ENCODE results near the gene DXO.
"Not testable (repeated sequence)": the region's sequence is repeated elsewhere in the genome, so short reads cannot be mapped to it uniquely, and the experiment has no call there.

DXO gene

DNA sequence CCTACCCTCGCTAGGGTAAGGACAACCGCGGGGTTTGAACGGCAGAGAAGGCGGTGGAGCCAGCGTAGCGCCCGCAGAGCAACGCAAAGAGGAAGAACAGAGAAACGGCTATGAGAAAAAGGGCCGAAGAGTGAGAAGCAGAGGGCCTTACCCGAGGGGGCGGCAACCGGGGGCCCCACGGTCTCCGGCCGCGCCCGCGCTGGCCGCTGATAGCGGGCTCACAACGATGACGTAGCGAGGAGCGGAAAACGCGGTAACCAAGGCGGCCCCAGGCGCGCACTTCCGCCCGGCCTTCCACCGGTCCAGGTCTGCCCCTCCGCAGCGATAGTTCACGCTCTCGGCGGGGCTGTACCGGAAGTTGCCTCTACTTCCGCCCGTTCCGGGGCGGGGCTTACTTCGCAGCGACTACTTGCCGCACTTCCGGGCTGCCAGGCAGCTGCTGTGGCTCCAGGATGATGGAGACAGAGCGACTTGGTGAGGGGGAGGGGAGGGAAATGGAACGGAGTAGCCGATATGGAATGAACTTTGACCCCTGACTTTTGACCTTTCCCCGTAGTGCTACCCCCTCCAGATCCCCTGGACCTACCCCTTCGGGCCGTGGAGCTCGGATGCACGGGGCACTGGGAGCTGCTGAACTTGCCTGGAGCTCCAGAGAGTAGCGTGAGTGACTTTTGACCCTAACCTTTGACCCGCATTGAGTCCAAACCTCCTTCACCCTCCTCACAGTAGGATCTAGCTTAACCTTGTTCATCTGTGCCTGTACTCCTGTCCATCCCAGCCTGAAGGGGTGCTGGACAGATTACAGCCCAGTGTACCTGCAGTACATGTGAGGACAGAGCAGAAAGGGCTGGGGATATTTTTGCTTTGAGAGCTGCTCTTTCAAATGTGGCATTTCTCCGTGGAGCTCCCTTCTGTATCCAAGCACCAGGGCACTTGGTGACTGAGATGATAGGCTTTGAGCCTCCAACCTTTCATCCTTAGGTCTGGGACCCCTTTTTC, 12.9 kb downstream of the DXO start, which contains the start of the genes NELFE and SKIC2:
TSS of gene NELFE (minus strand) at position 231 of the 999 bp plus-strand sequence. CDS start 525 bp downstream, outside the sequence.
TSS of gene SKIC2 (plus strand) at position 435 of the 999 bp plus-strand sequence. CDS start at position 453, 18 bp downstream.
- DNase-seq (ENCODE audit: low spot score): peak; percentile 100

DNA sequence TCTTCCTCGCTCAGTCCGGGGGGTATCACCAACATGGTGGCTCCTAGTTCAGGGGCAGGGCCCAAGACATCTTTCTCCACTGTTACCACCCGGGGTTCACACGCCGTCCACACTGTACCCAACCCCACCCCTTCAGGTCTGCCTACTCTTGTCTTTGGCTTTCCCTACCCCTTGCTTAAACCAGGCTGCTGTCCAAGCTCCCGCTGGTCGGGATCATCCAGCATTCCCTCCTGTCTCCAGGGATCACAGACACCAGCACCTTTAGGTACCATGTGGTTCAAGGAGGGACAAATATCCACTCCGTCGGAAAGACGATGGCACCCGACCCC, 13.6 kb downstream of the DXO start:
- no peak for DNase-seq (ENCODE audit: low spot score)

DNA sequence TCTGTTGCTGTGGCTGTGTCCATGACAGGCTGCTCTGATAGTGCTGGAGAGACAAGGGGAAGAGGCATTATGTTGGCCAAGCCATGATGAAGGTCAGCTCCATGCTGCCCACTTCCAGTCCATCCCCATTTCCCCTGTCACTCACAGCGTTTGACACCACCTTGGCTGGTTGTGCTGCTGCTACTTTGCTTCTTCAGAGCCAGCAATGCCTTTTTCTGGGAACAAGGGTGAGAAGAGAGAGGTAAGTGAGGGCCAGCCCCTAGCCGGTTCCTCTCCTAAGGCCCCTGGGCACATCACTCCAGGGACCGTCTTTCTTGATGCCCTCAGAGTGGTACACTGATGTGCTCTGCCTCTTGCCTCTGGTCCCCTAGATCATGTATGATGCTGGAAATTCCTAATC, 15.1 kb downstream of the DXO start:
- no peak for DNase-seq (ENCODE audit: low spot score)

DNA sequence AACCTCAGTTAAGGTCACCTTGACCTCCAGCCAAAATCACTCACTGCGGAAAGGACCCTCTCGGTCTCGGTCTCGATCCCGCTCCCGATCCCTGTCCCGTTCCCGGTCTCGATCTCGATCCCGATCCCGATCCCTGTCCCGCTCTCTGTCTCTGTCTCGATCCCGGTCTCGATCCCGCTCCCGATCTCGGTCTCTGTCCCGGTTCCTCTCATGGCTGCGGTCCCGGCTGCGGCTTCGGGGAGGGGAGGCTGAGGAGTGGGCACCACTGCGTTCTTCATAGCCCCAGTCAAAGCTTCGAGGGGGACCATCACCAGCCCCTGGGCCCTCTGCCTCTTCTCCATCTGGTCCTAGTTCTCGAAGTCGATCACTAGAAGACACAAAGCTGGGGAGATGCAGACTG, 17.4 kb downstream of the DXO start:
- DNase-seq (ENCODE audit: low spot score): no peak

DNA sequence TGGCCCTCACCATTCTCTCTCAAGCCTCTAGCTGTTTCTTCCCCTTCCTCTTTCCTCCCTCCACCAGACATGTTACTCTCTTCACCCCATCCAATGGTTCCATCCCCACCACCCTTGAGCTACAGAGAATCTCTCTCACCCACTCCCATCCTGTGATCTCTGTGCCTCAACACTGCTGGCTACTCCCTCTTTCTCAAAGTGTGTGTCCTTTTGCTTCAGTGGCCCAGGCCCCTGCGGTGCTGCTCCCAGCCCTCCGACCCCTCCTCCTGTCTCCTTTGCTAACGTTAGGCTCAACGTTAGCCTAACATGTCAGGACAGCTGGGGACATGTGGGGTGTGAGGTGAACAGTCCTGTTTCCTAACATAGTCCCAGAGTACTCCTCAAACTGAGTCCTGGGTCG, 19.0 kb downstream of the DXO start:
- no peak for DNase-seq (ENCODE audit: low spot score)

DNA sequence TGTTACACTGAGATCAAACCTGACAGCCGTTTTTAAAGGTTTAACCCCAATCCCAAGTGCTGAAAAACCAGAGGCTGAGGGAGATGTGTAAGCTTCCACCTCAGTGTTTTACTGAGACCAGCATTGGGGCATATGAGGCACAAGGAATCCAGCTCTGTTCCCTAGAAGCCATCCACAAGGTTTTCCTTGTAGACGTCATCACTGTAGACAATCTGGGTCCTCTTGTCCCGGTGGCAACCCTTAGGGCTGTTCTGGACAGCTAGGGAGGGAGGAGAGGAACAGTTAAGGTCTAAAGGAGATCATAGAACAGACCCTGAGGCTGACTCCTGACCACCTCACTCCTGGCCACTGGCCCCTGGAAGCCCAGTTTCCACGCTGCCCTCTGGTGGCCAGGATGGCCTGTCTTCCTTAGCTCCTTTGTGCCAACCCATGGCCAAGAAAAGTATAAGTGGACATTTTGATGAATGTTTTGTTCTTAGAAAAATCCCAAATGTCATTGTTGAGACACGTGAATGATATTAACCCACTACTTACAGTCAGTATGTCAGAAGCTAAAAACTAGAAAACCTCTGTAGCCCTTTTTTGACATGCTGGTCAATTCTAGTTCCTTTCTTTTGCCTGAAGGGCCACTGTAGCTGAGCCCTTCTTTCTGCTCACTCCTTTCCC, 19.7 kb downstream of the DXO start:
- DNase-seq (ENCODE audit: low spot score): peak; percentile 80

DNA sequence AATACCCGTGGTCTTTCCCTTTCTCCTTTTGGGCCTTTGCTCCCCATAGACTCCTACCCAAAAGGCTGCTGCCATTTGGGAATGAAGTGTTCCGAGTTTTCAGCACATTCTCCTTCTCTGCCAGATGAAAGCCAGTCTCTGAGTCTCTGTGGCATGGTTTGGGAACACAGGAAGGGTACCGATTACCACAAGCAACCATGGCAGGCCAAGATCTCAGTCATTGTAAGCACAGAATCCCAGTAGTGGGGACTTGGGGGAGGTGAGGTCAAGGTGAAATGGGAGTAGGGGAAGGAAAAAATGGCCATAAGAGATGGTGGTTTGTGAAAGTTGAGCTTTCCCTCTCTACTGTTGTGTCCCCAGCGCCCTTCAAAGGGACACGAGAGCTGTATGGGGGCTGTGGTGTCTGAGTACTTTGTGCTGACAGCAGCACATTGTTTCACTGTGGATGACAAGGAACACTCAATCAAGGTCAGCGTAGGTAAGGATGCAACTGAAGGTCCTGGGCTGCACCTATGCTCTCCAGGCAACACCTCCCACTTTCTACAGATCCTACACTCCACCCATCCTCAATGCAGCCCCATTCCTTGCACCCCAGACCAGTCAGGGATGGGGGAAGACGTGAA, 21.9 kb downstream of the DXO start:
- DNase-seq (ENCODE audit: low spot score): no peak

DNA sequence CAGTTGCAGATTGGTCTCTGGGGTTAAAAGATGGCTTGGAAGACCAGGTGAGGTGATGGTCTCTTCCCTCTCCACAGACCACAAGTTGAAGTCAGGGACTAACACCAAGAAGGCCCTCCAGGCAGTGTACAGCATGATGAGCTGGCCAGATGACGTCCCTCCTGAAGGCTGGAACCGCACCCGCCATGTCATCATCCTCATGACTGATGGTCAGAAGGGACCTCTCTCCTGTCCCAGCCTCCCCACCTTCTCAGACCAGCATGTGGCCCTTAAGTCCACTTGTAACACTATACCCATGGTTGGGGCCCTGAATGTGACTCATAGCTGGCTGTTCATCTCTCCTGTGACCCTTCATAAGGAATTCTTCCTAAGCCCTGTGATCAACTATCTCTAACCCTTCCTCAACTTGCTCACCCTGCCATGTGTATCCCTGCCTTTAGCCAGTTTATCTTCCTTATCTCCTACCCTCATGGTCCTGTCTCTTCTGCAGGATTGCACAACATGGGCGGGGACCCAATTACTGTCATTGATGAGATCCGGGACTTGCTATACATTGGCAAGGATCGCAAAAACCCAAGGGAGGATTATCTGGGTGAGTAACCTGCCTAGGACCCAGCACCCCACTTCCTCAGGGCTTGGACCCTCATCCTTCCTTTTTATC, 23.1 kb downstream of the DXO start:
- no peak for DNase-seq (ENCODE audit: low spot score)

DNA sequence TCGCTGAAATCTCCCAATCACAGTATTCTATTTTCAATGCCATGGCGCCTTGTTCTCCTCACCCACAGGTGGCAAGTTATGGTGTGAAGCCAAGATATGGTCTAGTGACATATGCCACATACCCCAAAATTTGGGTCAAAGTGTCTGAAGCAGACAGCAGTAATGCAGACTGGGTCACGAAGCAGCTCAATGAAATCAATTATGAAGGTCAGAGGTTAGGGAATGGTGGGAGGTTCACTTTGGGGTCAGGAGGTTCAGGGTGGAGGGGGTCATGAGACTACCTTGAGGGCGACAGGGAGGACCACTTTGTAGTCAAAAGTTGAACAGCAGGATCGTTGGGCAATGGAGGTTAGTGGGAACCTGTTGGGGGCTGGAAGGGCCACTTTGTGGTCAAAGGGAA, 23.6 kb downstream of the DXO start:
- DNase-seq (ENCODE audit: low spot score): no peak

DNA sequence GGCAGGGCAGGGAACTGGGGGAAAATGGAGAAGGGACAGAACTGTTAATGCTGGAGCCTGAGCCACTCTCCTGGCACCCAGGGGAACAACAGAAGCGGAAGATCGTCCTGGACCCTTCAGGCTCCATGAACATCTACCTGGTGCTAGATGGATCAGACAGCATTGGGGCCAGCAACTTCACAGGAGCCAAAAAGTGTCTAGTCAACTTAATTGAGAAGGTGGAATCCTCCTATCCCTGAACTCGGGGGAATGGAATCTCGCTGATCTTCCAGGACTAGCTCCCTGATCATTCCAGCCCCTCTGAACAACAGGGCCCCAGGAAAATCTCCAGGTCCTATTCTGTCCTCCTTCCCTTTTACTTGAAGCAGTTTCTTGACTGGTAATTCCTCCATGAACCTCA, 24.1 kb downstream of the DXO start:
- no peak for DNase-seq (ENCODE audit: low spot score)

DNA sequence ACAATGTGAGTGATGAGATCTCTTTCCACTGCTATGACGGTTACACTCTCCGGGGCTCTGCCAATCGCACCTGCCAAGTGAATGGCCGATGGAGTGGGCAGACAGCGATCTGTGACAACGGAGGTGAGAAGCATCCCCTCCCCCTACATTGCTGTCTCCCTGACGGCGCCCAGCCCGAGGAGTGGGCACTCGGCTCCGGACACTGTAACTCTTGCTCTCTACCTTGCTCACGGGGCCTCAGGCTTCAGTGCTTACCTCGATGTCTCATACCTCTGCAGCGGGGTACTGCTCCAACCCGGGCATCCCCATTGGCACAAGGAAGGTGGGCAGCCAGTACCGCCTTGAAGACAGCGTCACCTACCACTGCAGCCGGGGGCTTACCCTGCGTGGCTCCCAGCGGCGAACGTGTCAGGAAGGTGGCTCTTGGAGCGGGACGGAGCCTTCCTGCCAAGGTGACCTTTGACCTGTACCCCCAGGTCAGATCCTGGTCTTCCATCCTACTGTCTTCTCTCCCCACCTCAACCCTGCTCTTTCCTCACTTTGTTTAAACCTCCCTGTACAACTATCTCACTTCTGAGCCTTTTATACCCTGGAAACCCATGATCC, 24.8 kb downstream of the DXO start:
- no peak for DNase-seq (ENCODE audit: low spot score)

DNA sequence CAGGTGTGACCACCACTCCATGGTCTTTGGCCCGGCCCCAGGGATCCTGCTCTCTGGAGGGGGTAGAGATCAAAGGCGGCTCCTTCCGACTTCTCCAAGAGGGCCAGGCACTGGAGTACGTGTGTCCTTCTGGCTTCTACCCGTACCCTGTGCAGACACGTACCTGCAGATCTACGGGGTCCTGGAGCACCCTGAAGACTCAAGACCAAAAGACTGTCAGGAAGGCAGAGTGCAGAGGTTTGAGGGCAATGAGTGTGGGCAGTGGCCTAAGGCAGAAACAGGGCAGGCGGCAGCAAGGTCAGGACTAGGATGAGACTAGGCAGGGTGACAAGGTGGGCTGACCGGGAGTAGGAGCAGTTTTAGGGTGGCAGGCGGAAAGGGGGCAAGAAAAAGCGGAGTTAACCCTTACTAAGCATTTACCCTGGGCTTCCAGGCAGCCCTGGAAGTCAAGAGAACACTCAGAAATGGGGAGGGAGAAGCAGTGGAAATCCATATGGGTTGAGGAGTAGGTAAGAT, 25.5 kb downstream of the DXO start:
- no peak for DNase-seq (ENCODE audit: low spot score)

DNA sequence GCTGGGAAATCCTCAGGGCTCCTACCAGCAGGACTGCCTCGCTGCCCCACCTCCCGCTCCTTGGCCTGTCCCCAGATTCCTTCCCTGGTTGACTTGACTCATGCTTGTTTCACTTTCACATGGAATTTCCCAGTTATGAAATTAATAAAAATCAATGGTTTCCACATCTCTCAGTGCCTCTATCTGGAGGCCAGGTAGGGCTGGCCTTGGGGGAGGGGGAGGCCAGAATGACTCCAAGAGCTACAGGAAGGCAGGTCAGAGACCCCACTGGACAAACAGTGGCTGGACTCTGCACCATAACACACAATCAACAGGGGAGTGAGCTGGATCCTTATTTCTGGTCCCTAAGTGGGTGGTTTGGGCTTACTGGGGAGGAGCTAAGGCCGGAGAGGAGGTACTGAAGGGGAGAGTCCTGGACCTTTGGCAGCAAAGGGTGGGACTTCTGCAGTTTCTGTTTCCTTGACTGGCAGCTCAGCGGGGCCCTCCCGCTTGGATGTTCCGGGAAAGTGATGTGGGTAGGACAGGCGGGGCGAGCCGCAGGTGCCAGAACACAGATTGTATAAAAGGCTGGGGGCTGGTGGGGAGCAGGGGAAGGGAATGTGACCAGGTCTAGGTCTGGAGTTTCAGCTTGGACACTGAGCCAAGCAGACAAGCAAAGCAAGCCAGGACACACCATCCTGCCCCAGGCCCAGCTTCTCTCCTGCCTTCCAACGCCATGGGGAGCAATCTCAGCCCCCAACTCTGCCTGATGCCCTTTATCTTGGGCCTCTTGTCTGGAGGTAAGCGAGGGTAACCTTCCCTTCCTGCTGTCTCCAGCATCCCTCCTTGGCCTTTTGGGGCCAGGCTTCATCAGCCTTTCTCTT, 26.2 kb downstream of the DXO start, which contains the start of gene CFB:
TSS of gene CFB (plus strand) at position 589 of the 863 bp plus-strand sequence. CDS start at position 716, 127 bp downstream.
- DNase-seq (ENCODE audit: low spot score): peak; percentile 77

DNA sequence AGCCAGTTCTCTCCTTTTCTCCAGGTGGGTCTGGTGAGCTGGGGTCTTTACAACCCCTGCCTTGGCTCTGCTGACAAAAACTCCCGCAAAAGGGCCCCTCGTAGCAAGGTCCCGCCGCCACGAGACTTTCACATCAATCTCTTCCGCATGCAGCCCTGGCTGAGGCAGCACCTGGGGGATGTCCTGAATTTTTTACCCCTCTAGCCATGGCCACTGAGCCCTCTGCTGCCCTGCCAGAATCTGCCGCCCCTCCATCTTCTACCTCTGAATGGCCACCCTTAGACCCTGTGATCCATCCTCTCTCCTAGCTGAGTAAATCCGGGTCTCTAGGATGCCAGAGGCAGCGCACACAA, 26.8 kb downstream of the DXO start:
- DNase-seq (ENCODE audit: low spot score): no peak

DNA sequence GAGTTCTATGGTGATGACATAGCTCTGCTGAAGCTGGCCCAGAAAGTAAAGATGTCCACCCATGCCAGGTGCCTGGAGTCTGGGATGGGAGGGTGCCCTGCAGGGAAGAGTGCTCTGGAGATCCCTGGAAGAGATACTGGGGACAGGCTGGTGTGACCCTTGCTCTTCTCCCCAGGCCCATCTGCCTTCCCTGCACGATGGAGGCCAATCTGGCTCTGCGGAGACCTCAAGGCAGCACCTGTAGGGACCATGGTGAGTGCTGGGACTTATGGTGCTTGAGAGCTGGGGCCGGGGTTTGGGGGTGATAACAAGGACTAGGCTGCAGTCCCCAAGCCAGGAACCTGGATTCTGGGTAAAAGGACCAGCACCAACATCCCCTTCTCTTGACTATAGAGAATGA, 28.2 kb downstream of the DXO start:
- no peak for DNase-seq (ENCODE audit: low spot score)

DNA sequence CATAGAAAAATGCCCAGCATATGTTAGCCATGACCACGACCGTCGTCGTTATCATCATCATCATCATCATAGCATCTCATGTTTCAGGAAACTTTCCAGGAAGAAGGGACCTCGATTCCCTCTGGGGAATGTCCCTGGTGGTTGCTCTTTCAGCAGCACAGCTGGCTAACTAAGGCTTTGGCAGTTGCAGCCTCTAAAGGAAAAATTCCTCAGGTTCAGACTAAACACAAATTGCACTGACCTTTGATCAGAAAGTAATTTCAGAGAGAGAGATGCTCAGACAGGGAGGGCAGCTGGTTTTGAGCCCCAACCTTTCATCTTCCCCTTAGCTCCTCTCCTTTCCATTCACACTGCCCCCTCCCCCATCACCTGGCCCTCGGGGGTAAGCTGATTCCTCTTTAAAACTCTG, 31.7 kb downstream of the DXO start:
- DNase-seq (ENCODE audit: low spot score): no peak

DNA sequence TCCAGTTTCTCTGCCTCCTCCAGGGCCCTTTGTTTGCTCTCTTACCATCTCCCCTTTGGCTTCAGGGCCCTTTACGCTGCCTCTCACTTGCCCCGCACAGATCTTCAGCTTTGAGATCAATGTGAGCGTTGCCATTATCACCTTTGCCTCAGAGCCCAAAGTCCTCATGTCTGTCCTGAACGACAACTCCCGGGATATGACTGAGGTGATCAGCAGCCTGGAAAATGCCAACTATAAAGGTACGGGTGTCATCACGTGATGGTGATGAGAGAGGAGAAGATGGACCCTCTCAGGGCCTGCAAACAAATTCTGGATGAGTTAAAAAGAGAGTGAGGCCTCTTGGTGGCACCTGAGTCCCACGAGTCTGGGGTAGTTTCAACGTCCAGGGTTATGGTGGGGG, 36.1 kb downstream of the DXO start:
- DNase-seq (ENCODE audit: low spot score): no peak

DNA sequence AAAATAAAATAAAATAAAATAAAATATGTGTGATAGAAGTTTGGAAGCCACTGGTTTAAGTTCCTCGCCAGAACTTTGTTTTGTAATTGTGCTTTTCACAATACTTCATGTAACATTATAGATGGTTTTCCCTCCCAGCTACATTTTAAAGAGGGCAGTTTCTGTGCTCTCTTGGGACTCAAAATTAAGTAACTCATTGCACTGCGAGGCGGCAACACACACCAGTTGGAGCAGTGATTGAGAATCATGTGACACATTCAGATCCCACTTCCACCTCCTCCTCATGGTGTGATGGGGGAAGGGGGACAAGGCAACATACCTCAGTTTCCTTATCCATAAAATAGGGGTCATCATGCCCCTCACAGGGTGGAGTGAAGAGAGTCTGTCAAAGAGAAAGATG, 36.9 kb downstream of the DXO start:
- DNase-seq (ENCODE audit: low spot score): no peak

DNA sequence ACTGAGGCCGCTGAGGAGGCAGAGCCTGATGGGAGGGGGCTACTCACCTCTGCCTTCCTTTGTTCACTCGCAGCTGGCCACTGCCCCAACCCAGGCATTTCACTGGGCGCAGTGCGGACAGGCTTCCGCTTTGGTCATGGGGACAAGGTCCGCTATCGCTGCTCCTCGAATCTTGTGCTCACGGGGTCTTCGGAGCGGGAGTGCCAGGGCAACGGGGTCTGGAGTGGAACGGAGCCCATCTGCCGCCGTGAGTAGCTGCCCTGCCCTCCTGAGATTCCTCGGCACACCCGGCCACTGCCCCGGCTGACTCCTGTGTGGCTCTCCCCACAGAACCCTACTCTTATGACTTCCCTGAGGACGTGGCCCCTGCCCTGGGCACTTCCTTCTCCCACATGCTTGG, 38.4 kb downstream of the DXO start:
- no peak for DNase-seq (ENCODE audit: low spot score)

DNA sequence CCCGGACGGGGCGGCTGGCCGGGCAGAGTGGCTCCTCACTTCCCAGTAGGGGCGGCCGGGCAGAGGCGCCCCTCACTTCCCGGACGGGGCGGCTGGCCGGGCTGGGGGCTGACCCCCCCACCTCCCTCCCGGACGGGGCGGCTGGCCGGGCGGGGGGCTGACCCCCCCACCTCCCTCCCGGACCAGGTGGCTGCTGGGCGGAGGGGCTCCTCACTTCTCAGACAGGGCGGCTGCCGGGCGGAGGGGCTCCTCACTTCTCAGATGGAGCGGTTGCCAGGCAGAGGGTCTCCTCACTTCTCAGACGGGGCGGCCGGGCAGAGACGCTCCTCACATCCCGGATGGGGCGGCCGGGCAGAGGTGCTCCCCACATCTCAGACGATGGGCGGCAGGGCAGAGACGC, 39.8 kb downstream of the DXO start:
- DNase-seq (ENCODE audit: low spot score): not testable (repeated sequence)

DNA sequence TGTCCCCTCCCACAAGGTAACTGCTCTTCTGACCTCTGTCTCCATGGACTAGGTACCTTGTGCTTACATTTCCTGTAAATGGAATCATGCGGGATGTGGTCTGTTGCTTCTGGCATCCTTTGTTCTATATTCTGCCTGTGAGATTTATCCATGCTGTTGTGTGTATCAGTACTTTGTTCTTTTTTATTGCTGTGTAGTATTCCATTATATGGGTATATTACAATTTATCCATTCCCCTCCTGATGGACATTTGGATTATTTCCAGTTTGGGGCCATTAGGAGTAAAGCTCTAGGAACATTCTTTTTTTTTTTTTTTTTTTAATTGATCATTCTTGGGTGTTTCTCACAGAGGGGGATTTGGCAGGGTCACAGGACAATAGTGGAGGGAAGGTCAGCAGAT, 41.0 kb downstream of the DXO start:
- DNase-seq (ENCODE audit: low spot score): no peak

Data from iPS-NIHi11 (cell line).